Right atrium auricular region (tissue), 2 donors: ENCODE measurements around the gene ANKRD13B. TPM values are rescaled to one million over a fixed set of nuclear protein-coding genes. Genes with fewer than 3 reads are reported as not detected.

Experiments
- DNase-seq: peaks from one replicate; pipeline ENCODE4 v3.0.0-alpha.2; 2019; ENCODE audit warnings: low spot score
- H3K27ac ChIP-seq, 2 donors: fragments of 200-600 bp; sonication (generic); 1 replicate in 1 of 2; 2 replicates in 1 of 2; pipeline ENCODE4 v1.5.1; 2016 to 2019
- H3K27me3 ChIP-seq, 2 donors: fragments of 200-600 bp; sonication (generic); one replicate each; pipeline versions ENCODE4 v1.5.1 to v1.6.0; 2017 to 2019
- H3K36me3 ChIP-seq: fragments of 200-600 bp; sonication (generic); one replicate; pipeline ENCODE4 v1.5.1; 2016
- H3K4me1 ChIP-seq, 2 donors: fragments of 200-600 bp; sonication (generic); one replicate each; pipeline versions ENCODE4 v1.5.1 to v1.6.0; 2017 to 2019
- H3K4me3 ChIP-seq, 2 donors: fragments of 200-600 bp; sonication (generic); 1 replicate in 1 of 2; 2 replicates in 1 of 2; pipeline ENCODE4 v1.5.1; 2017 to 2019; ENCODE audit warnings: mild to moderate bottlenecking in 1 of 2, moderate library complexity in 1 of 2
- H3K9me3 ChIP-seq, 2 donors: fragments of 200-600 bp; sonication (generic); one replicate each; pipeline ENCODE4 v1.5.1; 2019
- CTCF ChIP-seq, 2 donors: fragments of 200-600 bp; sonication (generic); IDR thresholded peaks; one replicate each; pipeline ENCODE4 v1.5.1; 2019; ENCODE audit warnings: antibody characterized with exemption in 2 of 2
- total RNA-seq, 2 donors: library from RNA; depleted of rRNA; stranded (reverse); fragments of >200 nt; gene quantifications; one replicate each; pipeline ENCODE4 v1.1.0, GENCODE V29; 2016

The ANKRD13B gene
- total RNA-seq, 2 donors from 2014 or later = 6.6 to 8.3 TPM

- H3K27me3 ChIP-seq = no peaks in the 10 kb centered on the region
- no peak overlapping the region for H3K4me3 ChIP-seq
- H3K9me3 ChIP-seq = no peaks in the 10 kb centered on the region
- DNase-seq = no peak
- no peak overlapping the region for H3K27ac ChIP-seq
- H3K4me1 ChIP-seq = peaks cover 0 to 29% of the 10 kb centered on the region in 2 donors
- H3K36me3 ChIP-seq = peaks cover 94% of the 10 kb centered on the region
- no peak for TF ChIP-seq CTCF (IDR thresholded peaks at IDR 0.05)
Measured at GRCh38 chr17:29578626-29579485, 14.1 kb upstream of the ANKRD13B start.

- no peak overlapping the region for H3K4me3 ChIP-seq
- peak; percentile 88 for DNase-seq
- no peaks in the 10 kb centered on the region for H3K9me3 ChIP-seq
- peaks cover 0 to 42% of the 10 kb centered on the region in 2 donors for H3K4me1 ChIP-seq
- peaks cover 82% of the 10 kb centered on the region for H3K36me3 ChIP-seq
- H3K27me3 ChIP-seq = no peaks in the 10 kb centered on the region
- no peak overlapping the region for H3K27ac ChIP-seq
- TF ChIP-seq CTCF (IDR thresholded peaks at IDR 0.05) = peak; percentile 72 to 91
Measured at GRCh38 chr17:29579866-29580771, 12.8 kb upstream of the ANKRD13B start.

- TF ChIP-seq CTCF (IDR thresholded peaks at IDR 0.05) = no peak
- DNase-seq = no peak
- Histone ChIP-seq H3K4me3 (no peak overlapping the region), H3K27me3 (no peaks in the 10 kb centered on the region), H3K4me1 (peaks cover 0 to 58% of the 10 kb centered on the region in 2 donors), H3K36me3 (peaks cover 66% of the 10 kb centered on the region), H3K9me3 (no peaks in the 10 kb centered on the region), H3K27ac (no peak overlapping the region)
Measured at GRCh38 chr17:29581583-29582253, 11.2 kb upstream of the ANKRD13B start.

GRCh38 chr17:29582254-29582765 lies 10.6 kb upstream of the ANKRD13B start:
- Histone ChIP-seq H3K27ac (no peak overlapping the region), H3K36me3 (peaks cover 60% of the 10 kb centered on the region), H3K4me1 (peaks cover 0 to 62% of the 10 kb centered on the region in 2 donors), H3K4me3 (no peak overlapping the region), H3K27me3 (no peaks in the 10 kb centered on the region), H3K9me3 (no peaks in the 10 kb centered on the region)
- no peak for TF ChIP-seq CTCF (IDR thresholded peaks at IDR 0.05)
- no peak for DNase-seq

GRCh38 chr17:29582772-29583171 lies 10.2 kb upstream of the ANKRD13B start:
- Histone ChIP-seq H3K4me3 (no peak overlapping the region), H3K4me1 (peaks cover 0 to 62% of the 10 kb centered on the region in 2 donors), H3K9me3 (no peaks in the 10 kb centered on the region), H3K27ac (no peak overlapping the region), H3K27me3 (no peaks in the 10 kb centered on the region), H3K36me3 (peaks cover 55% of the 10 kb centered on the region)
- DNase-seq = no peak
- no peak for TF ChIP-seq CTCF (IDR thresholded peaks at IDR 0.05)
